Fibroblast of pulmonary artery (primary cell): ENCODE data around the gene OR51G1.
A peak's percentile ranks its signal among the peaks of the same experiment; 100 is the strongest.

ENCODE experiments used
- DNase-seq: peaks from one replicate; pipeline ENCODE4 v3.0.0-alpha.2; 2010; ENCODE audit warnings: low read depth
- H3K4me3 ChIP-seq: replicated peaks from 2 replicates; pipeline ENCODE4 v1.5.1; 2011; ENCODE audit warnings: low read depth, mild to moderate bottlenecking, control low read depth, low read length, moderate library complexity
- CTCF ChIP-seq: IDR thresholded peaks from 2 replicates; pipeline ENCODE4 v1.5.1; 2011; ENCODE audit warnings: mild to moderate bottlenecking, control low read depth, low read length, inconsistent platforms; ENCODE audit errors: missing control alignments

Gene OR51G1

GRCh38 chr11:4891996-4892640, 32.0 kb downstream of the OR51G1 start:
- DNase-seq: peak; percentile 87

GRCh38 chr11:4890279-4890678, 33.9 kb downstream of the OR51G1 start:
- H3K4me3 ChIP-seq: no peak overlapping the region
- TF ChIP-seq CTCF: no peak
- peak; percentile 51 for DNase-seq

More at GRCh38 chr11:4891996-4892640, 32.0 kb downstream of the OR51G1 start:
- peak; percentile 29 for TF ChIP-seq CTCF
- H3K4me3 ChIP-seq: no peak overlapping the region

GRCh38 chr11:4887591-4887990, 36.5 kb downstream of the OR51G1 start:
- no peak overlapping the region for H3K4me3 ChIP-seq
- DNase-seq: no peak
- TF ChIP-seq CTCF: no peak

GRCh38 chr11:4886186-4886585, 38.0 kb downstream of the OR51G1 start:
- no peak for TF ChIP-seq CTCF
- H3K4me3 ChIP-seq: no peak overlapping the region
- DNase-seq: no peak

GRCh38 chr11:4884361-4884760, 39.8 kb downstream of the OR51G1 start:
- TF ChIP-seq CTCF: no peak
- no peak overlapping the region for H3K4me3 ChIP-seq
- no peak for DNase-seq

GRCh38 chr11:4882543-4882942, 41.6 kb downstream of the OR51G1 start:
- TF ChIP-seq CTCF: no peak
- no peak for DNase-seq

GRCh38 chr11:4881860-4882500, 42.2 kb downstream of the OR51G1 start, which contains the start of gene OR51T1:
Gene OR51T1 (plus strand): TSS chr11:4881900. CDS start chr11:4881900, 0 bp downstream.
- H3K4me3 ChIP-seq: no peak within 1 kb of the TSS
- no peak for TF ChIP-seq CTCF
- DNase-seq: peak; percentile 13

More at GRCh38 chr11:4882543-4882942, 41.6 kb downstream of the OR51G1 start:
- no peak overlapping the region for H3K4me3 ChIP-seq
